Loucy (cell line): Measurements from ENCODE around the gene TLK1.

Experiments used
- H2AFZ ChIP-seq: fragments of 200-600 bp; sonication (generic); 2 replicates; pipeline ENCODE4 v1.6.0; 2016; ENCODE audit warnings: antibody characterized with exemption, mild to moderate bottlenecking, low read length, moderate library complexity
- H3F3A ChIP-seq: fragments of 200-600 bp; 2 replicates; pipeline ENCODE4 v1.6.0; 2016; ENCODE audit warnings: antibody characterized with exemption, low read depth, mild to moderate bottlenecking
- H3K27me3 ChIP-seq: fragments of 200-600 bp; sonication (generic); 2 replicates; pipeline ENCODE4 v1.6.1; 2014; ENCODE audit warnings: low read length, mild to moderate bottlenecking; ENCODE audit not compliant: insufficient read depth, poor library complexity, severe bottlenecking
- H3K36me3 ChIP-seq: fragments of 200-600 bp; sonication (generic); 2 replicates; pipeline ENCODE4 v1.6.1; 2016; ENCODE audit warnings: low read length; ENCODE audit not compliant: insufficient read depth
- H3K4me1 ChIP-seq: fragments of 200-600 bp; sonication (generic); 2 replicates; pipeline ENCODE4 v1.5.1; 2014; ENCODE audit warnings: low read length, mild to moderate bottlenecking; ENCODE audit not compliant: insufficient read depth, poor library complexity, severe bottlenecking
- H3K4me2 ChIP-seq: fragments of 200-600 bp; sonication (generic); 2 replicates; pipeline ENCODE4 v1.6.0; 2014; ENCODE audit warnings: antibody characterized with exemption, low read length, low read depth, mild to moderate bottlenecking; ENCODE audit not compliant: poor library complexity, severe bottlenecking
- H3K4me3 ChIP-seq: fragments of 200-600 bp; sonication (generic); 2 replicates; pipeline ENCODE4 v1.5.1; 2014; ENCODE audit warnings: low read length, mild to moderate bottlenecking, mixed read lengths; ENCODE audit not compliant: poor library complexity, severe bottlenecking
- H3K79me2 ChIP-seq: fragments of 200-600 bp; sonication (generic); 2 replicates; pipeline ENCODE4 v1.6.1; 2014; ENCODE audit warnings: low read length; ENCODE audit not compliant: insufficient read depth
- H3K9ac ChIP-seq: fragments of 200-600 bp; sonication (generic); 2 replicates; pipeline ENCODE4 v1.6.0; 2014; ENCODE audit warnings: mild to moderate bottlenecking, low read depth, low read length, moderate library complexity; ENCODE audit not compliant: poor library complexity, severe bottlenecking
- H3K9me2 ChIP-seq: fragments of 200-600 bp; sonication (generic); replicated peaks from 2 replicates; pipeline ENCODE4 v1.6.1; 2016; ENCODE audit warnings: low read depth, low read length, mixed read lengths
- H3K9me3 ChIP-seq: fragments of 200-600 bp; sonication (generic); 2 replicates; pipeline ENCODE4 v1.6.1; 2014; ENCODE audit warnings: mild to moderate bottlenecking, antibody characterized with exemption, low read length, low read depth; ENCODE audit not compliant: insufficient read depth
- H4K20me1 ChIP-seq: fragments of 200-600 bp; sonication (generic); 2 replicates; pipeline ENCODE4 v1.6.0; 2014; ENCODE audit warnings: antibody characterized with exemption, low read length, mild to moderate bottlenecking; ENCODE audit not compliant: insufficient read depth, poor library complexity, severe bottlenecking
- EZH2phosphoT487 ChIP-seq: fragments of 200-600 bp; IDR thresholded peaks from 2 replicates; pipeline ENCODE4 v1.6.1; 2018; ENCODE audit warnings: antibody characterized with exemption, mild to moderate bottlenecking, moderate library complexity, borderline replicate concordance
- TF ChIP-seq, protein P1 (sequence below): fragments of 200-600 bp; sonication (generic); conservative IDR thresholded peaks from 2 replicates; pipeline ENCODE4 v1.5.1; 2014; ENCODE audit warnings: mild to moderate bottlenecking, antibody characterized with exemption, low read length

TLK1 gene

DNA sequence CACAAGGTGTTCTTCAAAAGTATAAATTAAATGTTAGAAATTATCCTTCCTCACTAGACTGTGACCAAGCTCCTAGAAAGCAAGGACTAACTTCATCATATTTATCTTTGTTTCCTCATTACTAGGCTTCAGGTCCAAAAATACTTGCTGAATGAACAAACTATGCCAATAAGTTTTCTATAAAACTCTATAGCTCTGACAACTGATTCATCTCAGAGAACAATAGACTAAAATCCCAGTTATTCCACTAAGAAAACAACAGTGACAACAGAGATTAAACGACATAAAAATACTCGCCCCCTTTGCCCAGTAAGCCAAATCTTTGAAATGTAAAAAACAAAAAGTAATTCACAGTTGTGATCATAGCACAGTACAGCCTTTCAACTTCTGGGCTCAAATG, 13.6 kb downstream of the TLK1 start:
- no peaks in the 10 kb centered on the region for H3K36me3 ChIP-seq
- H3K27me3 ChIP-seq: no peaks in the 10 kb centered on the region
- no peak overlapping the region for H2AFZ ChIP-seq
- H3F3A ChIP-seq: peaks cover 9% of the 10 kb centered on the region; the same call in 1 of the 2 replicates
- H3K4me1 ChIP-seq: peaks cover 41% of the 10 kb centered on the region
- TF ChIP-seq, protein P1, sequence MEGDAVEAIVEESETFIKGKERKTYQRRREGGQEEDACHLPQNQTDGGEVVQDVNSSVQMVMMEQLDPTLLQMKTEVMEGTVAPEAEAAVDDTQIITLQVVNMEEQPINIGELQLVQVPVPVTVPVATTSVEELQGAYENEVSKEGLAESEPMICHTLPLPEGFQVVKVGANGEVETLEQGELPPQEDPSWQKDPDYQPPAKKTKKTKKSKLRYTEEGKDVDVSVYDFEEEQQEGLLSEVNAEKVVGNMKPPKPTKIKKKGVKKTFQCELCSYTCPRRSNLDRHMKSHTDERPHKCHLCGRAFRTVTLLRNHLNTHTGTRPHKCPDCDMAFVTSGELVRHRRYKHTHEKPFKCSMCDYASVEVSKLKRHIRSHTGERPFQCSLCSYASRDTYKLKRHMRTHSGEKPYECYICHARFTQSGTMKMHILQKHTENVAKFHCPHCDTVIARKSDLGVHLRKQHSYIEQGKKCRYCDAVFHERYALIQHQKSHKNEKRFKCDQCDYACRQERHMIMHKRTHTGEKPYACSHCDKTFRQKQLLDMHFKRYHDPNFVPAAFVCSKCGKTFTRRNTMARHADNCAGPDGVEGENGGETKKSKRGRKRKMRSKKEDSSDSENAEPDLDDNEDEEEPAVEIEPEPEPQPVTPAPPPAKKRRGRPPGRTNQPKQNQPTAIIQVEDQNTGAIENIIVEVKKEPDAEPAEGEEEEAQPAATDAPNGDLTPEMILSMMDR: no peak
- TF ChIP-seq EZH2phosphoT487: no peak
- peaks cover 95% of the 10 kb centered on the region for H4K20me1 ChIP-seq
- no peaks in the 10 kb centered on the region for H3K9me2 ChIP-seq
- no peak overlapping the region for H3K9ac ChIP-seq
- H3K9me3 ChIP-seq: no peaks in the 10 kb centered on the region
- no peak overlapping the region for H3K4me3 ChIP-seq
- peaks cover 100% of the 10 kb centered on the region for H3K79me2 ChIP-seq
- H3K4me2 ChIP-seq: peak overlapping the region; percentile 33

DNA sequence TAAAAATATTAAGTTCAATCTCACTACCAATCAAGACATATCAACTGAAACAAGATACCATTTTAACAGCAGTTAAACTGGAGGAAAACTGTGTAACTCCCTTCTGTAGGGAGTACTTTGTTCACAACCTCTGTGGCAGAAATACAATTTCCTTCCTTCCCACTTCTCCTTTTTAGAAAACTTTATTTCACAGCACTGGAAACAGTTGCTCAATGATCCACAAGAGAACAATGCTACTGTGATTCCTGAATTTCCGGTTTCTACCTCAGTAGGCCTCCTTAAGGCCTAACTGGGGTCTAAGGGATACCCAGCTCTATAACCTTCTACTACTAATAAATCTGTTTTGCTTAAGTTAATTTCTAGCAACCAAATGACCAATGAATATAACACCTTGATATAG, 14.1 kb downstream of the TLK1 start:
- no peak overlapping the region for H2AFZ ChIP-seq
- H3K9ac ChIP-seq: no peak overlapping the region
- no peaks in the 10 kb centered on the region for H3K36me3 ChIP-seq
- H4K20me1 ChIP-seq: peaks cover 95% of the 10 kb centered on the region
- TF ChIP-seq, protein P1: no peak
- TF ChIP-seq EZH2phosphoT487: no peak
- H3K9me2 ChIP-seq: no peaks in the 10 kb centered on the region
- H3K79me2 ChIP-seq: peaks cover 100% of the 10 kb centered on the region
- peaks cover 42% of the 10 kb centered on the region for H3K4me1 ChIP-seq
- no peaks in the 10 kb centered on the region for H3K9me3 ChIP-seq
- peak overlapping the region; percentile 33 for H3K4me2 ChIP-seq
- no peaks in the 10 kb centered on the region for H3K27me3 ChIP-seq
- H3K4me3 ChIP-seq: peak overlapping the region; percentile 23
- peaks cover 9% of the 10 kb centered on the region; the same call in 1 of the 2 replicates for H3F3A ChIP-seq

DNA sequence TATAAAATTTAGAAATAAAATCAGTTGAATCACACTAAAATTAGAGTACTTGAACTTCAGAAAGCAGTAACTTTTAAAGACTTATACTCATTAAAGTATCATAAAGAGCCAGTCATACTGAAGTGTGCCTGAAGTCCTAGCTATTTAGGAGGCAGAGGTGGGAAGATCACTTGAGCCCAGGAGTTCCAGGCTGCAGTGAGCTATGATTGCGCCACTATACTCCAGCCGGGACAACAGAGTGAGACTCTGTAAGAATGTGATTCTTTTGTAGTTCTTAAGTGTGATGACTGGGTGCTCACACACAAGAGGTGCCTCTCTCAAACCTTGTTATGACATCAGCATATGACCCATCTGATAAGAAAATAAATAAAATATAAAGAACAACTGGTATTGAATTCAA, 14.6 kb downstream of the TLK1 start:
- H4K20me1 ChIP-seq: peaks cover 97% of the 10 kb centered on the region
- no peak overlapping the region for H2AFZ ChIP-seq
- no peaks in the 10 kb centered on the region for H3K9me2 ChIP-seq
- no peaks in the 10 kb centered on the region for H3K27me3 ChIP-seq
- no peak overlapping the region for H3K9ac ChIP-seq
- no peak overlapping the region for H3K4me2 ChIP-seq
- peaks cover 100% of the 10 kb centered on the region for H3K79me2 ChIP-seq
- no peak for TF ChIP-seq EZH2phosphoT487
- TF ChIP-seq, protein P1: no peak
- H3K9me3 ChIP-seq: no peaks in the 10 kb centered on the region
- peaks cover 47% of the 10 kb centered on the region for H3K4me1 ChIP-seq
- H3K36me3 ChIP-seq: no peaks in the 10 kb centered on the region
- no peak overlapping the region for H3K4me3 ChIP-seq
- peaks cover 9% of the 10 kb centered on the region; the same call in 1 of the 2 replicates for H3F3A ChIP-seq
